Loucy (cell line): ENCODE results near the gene BCAR3.

Experiments used
- H2AFZ ChIP-seq: fragments of 200-600 bp; sonication (generic); 2 replicates; pipeline ENCODE4 v1.6.0; 2016; ENCODE audit warnings: antibody characterized with exemption, mild to moderate bottlenecking, low read length, moderate library complexity
- H3F3A ChIP-seq: fragments of 200-600 bp; 2 replicates; pipeline ENCODE4 v1.6.0; 2016; ENCODE audit warnings: antibody characterized with exemption, low read depth, mild to moderate bottlenecking
- H3K27me3 ChIP-seq: fragments of 200-600 bp; sonication (generic); 2 replicates; pipeline ENCODE4 v1.6.1; 2014; ENCODE audit warnings: low read length, mild to moderate bottlenecking; ENCODE audit not compliant: insufficient read depth, poor library complexity, severe bottlenecking
- H3K36me3 ChIP-seq: fragments of 200-600 bp; sonication (generic); 2 replicates; pipeline ENCODE4 v1.6.1; 2016; ENCODE audit warnings: low read length; ENCODE audit not compliant: insufficient read depth
- H3K4me1 ChIP-seq: fragments of 200-600 bp; sonication (generic); 2 replicates; pipeline ENCODE4 v1.5.1; 2014; ENCODE audit warnings: low read length, mild to moderate bottlenecking; ENCODE audit not compliant: insufficient read depth, poor library complexity, severe bottlenecking
- H3K4me2 ChIP-seq: fragments of 200-600 bp; sonication (generic); 2 replicates; pipeline ENCODE4 v1.6.0; 2014; ENCODE audit warnings: antibody characterized with exemption, low read length, low read depth, mild to moderate bottlenecking; ENCODE audit not compliant: poor library complexity, severe bottlenecking
- H3K4me3 ChIP-seq: fragments of 200-600 bp; sonication (generic); 2 replicates; pipeline ENCODE4 v1.5.1; 2014; ENCODE audit warnings: low read length, mild to moderate bottlenecking, mixed read lengths; ENCODE audit not compliant: poor library complexity, severe bottlenecking
- H3K79me2 ChIP-seq: fragments of 200-600 bp; sonication (generic); 2 replicates; pipeline ENCODE4 v1.6.1; 2014; ENCODE audit warnings: low read length; ENCODE audit not compliant: insufficient read depth
- H3K9ac ChIP-seq: fragments of 200-600 bp; sonication (generic); 2 replicates; pipeline ENCODE4 v1.6.0; 2014; ENCODE audit warnings: mild to moderate bottlenecking, low read depth, low read length, moderate library complexity; ENCODE audit not compliant: poor library complexity, severe bottlenecking
- H3K9me2 ChIP-seq: fragments of 200-600 bp; sonication (generic); replicated peaks from 2 replicates; pipeline ENCODE4 v1.6.1; 2016; ENCODE audit warnings: low read depth, low read length, mixed read lengths
- H3K9me3 ChIP-seq: fragments of 200-600 bp; sonication (generic); 2 replicates; pipeline ENCODE4 v1.6.1; 2014; ENCODE audit warnings: mild to moderate bottlenecking, antibody characterized with exemption, low read length, low read depth; ENCODE audit not compliant: insufficient read depth
- H4K20me1 ChIP-seq: fragments of 200-600 bp; sonication (generic); 2 replicates; pipeline ENCODE4 v1.6.0; 2014; ENCODE audit warnings: antibody characterized with exemption, low read length, mild to moderate bottlenecking; ENCODE audit not compliant: insufficient read depth, poor library complexity, severe bottlenecking
- EZH2phosphoT487 ChIP-seq: fragments of 200-600 bp; IDR thresholded peaks from 2 replicates; pipeline ENCODE4 v1.6.1; 2018; ENCODE audit warnings: antibody characterized with exemption, mild to moderate bottlenecking, moderate library complexity, borderline replicate concordance
- TF ChIP-seq, protein P1 (sequence below): fragments of 200-600 bp; sonication (generic); conservative IDR thresholded peaks from 2 replicates; pipeline ENCODE4 v1.5.1; 2014; ENCODE audit warnings: mild to moderate bottlenecking, antibody characterized with exemption, low read length

The BCAR3 gene

DNA sequence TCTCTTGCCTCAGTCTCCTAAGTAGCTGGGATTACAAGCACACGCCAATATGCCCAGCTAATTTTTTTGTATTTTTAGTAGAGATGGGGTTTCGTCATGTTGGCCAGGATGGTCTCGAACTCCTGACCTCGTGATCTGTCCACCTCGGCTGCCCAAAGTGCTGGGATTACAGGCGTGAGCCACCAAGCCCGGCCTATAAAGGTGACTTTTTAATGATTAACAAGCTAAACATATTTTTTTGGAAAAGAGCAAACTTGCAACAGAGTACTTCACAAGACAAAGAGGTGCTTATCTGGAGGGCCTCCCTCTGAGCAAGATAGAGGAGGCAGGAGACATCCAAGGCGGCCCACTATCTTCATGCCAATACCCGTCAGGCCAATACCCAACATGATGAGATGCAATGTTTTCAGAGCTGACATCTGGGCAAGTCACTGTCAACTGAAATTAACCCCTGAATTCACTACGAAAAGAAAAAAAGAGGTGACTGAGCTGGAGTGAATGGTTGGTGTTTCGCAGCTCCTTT is 10.5 kb downstream of the BCAR3 start:
- H3K79me2 ChIP-seq: no peaks in the 10 kb centered on the region
- TF ChIP-seq, protein P1, sequence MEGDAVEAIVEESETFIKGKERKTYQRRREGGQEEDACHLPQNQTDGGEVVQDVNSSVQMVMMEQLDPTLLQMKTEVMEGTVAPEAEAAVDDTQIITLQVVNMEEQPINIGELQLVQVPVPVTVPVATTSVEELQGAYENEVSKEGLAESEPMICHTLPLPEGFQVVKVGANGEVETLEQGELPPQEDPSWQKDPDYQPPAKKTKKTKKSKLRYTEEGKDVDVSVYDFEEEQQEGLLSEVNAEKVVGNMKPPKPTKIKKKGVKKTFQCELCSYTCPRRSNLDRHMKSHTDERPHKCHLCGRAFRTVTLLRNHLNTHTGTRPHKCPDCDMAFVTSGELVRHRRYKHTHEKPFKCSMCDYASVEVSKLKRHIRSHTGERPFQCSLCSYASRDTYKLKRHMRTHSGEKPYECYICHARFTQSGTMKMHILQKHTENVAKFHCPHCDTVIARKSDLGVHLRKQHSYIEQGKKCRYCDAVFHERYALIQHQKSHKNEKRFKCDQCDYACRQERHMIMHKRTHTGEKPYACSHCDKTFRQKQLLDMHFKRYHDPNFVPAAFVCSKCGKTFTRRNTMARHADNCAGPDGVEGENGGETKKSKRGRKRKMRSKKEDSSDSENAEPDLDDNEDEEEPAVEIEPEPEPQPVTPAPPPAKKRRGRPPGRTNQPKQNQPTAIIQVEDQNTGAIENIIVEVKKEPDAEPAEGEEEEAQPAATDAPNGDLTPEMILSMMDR: no peak
- TF ChIP-seq EZH2phosphoT487: no peak
- H3K27me3 ChIP-seq: no peaks in the 10 kb centered on the region
- no peak overlapping the region for H3K9ac ChIP-seq
- no peak overlapping the region for H3K4me2 ChIP-seq
- H4K20me1 ChIP-seq: no peaks in the 10 kb centered on the region
- H3K4me1 ChIP-seq: peaks cover 12% of the 10 kb centered on the region
- H3K36me3 ChIP-seq: no peaks in the 10 kb centered on the region
- no peaks in the 10 kb centered on the region for H3F3A ChIP-seq
- no peaks in the 10 kb centered on the region for H3K9me3 ChIP-seq
- no peak overlapping the region for H2AFZ ChIP-seq
- H3K9me2 ChIP-seq: no peaks in the 10 kb centered on the region
- no peak overlapping the region for H3K4me3 ChIP-seq

DNA sequence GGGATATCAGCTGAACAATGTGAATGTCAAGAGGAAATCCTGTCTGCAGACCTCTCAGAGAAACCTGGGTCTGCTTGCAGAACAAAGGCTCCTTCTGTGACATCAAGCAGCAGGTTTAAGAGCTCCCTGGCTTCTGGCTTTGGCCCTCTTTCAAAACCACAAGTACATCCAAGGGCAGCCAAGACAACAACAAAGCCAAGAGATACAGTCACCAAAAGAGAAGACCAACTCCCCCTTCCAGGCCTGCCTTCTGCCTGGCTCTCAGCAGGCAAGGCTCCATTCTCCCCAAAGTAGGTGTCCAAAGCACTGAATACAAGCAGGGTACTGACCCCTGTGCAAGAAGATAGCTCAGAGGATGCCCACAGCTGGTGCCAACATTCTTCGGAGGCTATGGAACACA is 11.5 kb downstream of the BCAR3 start:
- no peaks in the 10 kb centered on the region for H3K36me3 ChIP-seq
- no peaks in the 10 kb centered on the region for H3F3A ChIP-seq

DNA sequence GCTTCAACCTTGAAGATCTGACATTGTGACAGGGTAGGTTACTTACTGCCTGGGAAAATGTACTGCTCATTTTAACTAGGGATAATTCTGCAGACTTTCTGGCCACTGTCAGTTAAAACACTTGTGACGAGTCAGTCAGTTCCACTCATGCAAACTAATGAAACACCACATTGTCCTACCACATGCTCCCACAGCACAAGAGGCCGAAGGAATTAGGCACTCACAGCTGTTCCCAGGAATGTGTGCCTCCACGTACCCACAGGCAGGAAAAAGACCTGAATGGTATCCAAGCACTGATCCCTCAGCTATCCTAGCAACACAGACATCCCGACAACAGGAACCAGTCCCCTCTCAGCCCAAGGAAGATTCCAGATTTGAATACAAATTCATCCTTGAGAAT is 12.3 kb downstream of the BCAR3 start:
- Histone ChIP-seq H3K9me2 (no peaks in the 10 kb centered on the region), H3F3A (no peaks in the 10 kb centered on the region), H3K4me1 (peaks cover 12% of the 10 kb centered on the region), H3K4me2 (no peak overlapping the region), H3K27me3 (no peaks in the 10 kb centered on the region), H4K20me1 (no peaks in the 10 kb centered on the region), H3K36me3 (no peaks in the 10 kb centered on the region), H3K9me3 (no peaks in the 10 kb centered on the region), H2AFZ (no peak overlapping the region), H3K4me3 (no peak overlapping the region), H3K79me2 (no peaks in the 10 kb centered on the region), H3K9ac (no peak overlapping the region)
- TF ChIP-seq, protein P1: no peak
- TF ChIP-seq EZH2phosphoT487: no peak

More for the DNA sequence above, 11.5 kb downstream of the BCAR3 start:
- Histone ChIP-seq H3K4me1 (peaks cover 12% of the 10 kb centered on the region), H3K9ac (no peak overlapping the region), H3K79me2 (no peaks in the 10 kb centered on the region), H3K4me2 (no peak overlapping the region), H2AFZ (no peak overlapping the region), H4K20me1 (no peaks in the 10 kb centered on the region), H3K4me3 (no peak overlapping the region), H3K9me3 (no peaks in the 10 kb centered on the region), H3K9me2 (no peaks in the 10 kb centered on the region), H3K27me3 (no peaks in the 10 kb centered on the region)
- no peak for TF ChIP-seq EZH2phosphoT487
- TF ChIP-seq, protein P1: no peak
